ENCODE results near the gene LRRC4C. TPM values are rescaled to one million over a fixed set of nuclear protein-coding genes. Genes with fewer than 3 reads are reported as not detected.

The LRRC4C gene
- total and polyA plus RNA-seq, 2 experiments from 2014 or later, result 0.35 to 1.1 TPM

- TF ChIP-seq, protein P1, sequence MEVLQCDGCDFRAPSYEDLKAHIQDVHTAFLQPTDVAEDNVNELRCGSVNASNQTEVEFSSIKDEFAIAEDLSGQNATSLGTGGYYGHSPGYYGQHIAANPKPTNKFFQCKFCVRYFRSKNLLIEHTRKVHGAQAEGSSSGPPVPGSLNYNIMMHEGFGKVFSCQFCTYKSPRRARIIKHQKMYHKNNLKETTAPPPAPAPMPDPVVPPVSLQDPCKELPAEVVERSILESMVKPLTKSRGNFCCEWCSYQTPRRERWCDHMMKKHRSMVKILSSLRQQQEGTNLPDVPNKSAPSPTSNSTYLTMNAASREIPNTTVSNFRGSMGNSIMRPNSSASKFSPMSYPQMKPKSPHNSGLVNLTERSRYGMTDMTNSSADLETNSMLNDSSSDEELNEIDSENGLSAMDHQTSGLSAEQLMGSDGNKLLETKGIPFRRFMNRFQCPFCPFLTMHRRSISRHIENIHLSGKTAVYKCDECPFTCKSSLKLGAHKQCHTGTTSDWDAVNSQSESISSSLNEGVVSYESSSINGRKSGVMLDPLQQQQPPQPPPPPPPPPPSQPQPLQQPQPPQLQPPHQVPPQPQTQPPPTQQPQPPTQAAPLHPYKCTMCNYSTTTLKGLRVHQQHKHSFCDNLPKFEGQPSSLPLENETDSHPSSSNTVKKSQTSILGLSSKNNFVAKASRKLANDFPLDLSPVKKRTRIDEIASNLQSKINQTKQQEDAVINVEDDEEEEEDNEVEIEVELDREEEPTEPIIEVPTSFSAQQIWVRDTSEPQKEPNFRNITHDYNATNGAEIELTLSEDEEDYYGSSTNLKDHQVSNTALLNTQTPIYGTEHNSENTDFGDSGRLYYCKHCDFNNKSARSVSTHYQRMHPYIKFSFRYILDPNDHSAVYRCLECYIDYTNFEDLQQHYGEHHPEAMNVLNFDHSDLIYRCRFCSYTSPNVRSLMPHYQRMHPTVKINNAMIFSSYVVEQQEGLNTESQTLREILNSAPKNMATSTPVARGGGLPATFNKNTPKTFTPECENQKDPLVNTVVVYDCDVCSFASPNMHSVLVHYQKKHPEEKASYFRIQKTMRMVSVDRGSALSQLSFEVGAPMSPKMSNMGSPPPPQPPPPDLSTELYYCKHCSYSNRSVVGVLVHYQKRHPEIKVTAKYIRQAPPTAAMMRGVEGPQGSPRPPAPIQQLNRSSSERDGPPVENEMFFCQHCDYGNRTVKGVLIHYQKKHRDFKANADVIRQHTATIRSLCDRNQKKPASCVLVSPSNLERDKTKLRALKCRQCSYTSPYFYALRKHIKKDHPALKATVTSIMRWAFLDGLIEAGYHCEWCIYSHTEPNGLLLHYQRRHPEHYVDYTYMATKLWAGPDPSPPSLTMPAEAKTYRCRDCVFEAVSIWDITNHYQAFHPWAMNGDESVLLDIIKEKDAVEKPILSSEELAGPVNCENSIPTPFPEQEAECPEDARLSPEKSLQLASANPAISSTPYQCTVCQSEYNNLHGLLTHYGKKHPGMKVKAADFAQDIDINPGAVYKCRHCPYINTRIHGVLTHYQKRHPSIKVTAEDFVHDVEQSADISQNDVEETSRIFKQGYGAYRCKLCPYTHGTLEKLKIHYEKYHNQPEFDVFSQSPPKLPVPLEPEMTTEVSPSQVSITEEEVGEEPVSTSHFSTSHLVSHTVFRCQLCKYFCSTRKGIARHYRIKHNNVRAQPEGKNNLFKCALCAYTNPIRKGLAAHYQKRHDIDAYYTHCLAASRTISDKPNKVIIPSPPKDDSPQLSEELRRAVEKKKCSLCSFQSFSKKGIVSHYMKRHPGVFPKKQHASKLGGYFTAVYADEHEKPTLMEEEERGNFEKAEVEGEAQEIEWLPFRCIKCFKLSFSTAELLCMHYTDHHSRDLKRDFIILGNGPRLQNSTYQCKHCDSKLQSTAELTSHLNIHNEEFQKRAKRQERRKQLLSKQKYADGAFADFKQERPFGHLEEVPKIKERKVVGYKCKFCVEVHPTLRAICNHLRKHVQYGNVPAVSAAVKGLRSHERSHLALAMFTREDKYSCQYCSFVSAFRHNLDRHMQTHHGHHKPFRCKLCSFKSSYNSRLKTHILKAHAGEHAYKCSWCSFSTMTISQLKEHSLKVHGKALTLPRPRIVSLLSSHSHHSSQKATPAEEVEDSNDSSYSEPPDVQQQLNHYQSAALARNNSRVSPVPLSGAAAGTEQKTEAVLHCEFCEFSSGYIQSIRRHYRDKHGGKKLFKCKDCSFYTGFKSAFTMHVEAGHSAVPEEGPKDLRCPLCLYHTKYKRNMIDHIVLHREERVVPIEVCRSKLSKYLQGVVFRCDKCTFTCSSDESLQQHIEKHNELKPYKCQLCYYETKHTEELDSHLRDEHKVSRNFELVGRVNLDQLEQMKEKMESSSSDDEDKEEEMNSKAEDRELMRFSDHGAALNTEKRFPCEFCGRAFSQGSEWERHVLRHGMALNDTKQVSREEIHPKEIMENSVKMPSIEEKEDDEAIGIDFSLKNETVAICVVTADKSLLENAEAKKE (CRISPR knock-in tag; IDR thresholded peaks at IDR 0.05), result no peak
- TF ChIP-seq ZNF331 (CRISPR knock-in tag; IDR thresholded peaks at IDR 0.05; ENCODE audit: low read depth) (no peak), STAT1 (IDR thresholded peaks at IDR 0.05; ENCODE audit: unreplicated experiment) (no peak)
Measured at GRCh38 chr11:41403458-41403857, 56.0 kb downstream of the LRRC4C start (continued).

DNA sequence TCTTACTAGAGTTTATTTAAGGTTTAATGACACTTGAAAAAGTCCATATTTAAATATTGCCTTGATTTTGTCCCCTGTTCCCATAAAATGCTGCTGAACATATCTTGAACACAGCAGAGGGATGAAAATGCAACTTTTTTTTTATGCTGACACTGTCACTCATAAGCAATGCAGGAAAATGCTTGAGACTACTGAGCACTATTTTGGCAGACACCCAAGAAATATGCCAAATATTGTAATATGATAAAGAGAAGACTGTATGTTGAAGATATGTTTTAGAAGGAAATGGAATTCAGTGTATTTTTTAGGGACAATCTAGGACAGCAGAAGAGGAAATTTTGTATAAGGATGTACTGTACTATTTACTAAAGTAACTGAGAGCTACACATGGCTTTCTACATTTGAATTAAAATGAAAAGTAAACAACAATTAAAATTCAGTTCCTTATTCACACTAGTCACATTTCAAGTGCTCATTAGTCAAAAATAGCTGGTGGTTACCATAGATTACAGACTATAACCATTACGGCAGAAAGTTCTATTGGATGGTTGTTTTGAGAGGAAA, 58.6 kb downstream of the LRRC4C start:
- no peak overlapping the region for H2AFZ ChIP-seq
- H3K4me1 ChIP-seq (ENCODE audit: insufficient read depth), result peaks cover 13% of the 10 kb centered on the region
- no peak overlapping the region for H3K4me3 ChIP-seq
- H3K36me3 ChIP-seq (ENCODE audit: insufficient read depth), result no peaks in the 10 kb centered on the region
- no peak overlapping the region for H3K4me2 ChIP-seq
- no peak overlapping the region for H3K4me3 Mint-ChIP-seq
- no peak overlapping the region for H3K27ac ChIP-seq (ENCODE audit: low read depth)
- ATAC-seq (no peak), DNase-seq (ENCODE audit: low spot score) (no peak)
- no peak for TF ChIP-seq POLR2AphosphoS5 (IDR thresholded peaks at IDR 0.05; ENCODE audit: low read depth)
- no peak for TF ChIP-seq CTCF (conservative IDR thresholded peaks at IDR 0.05; ENCODE audit: low read depth in 2 of 2)
- TF ChIP-seq ZNF114 (CRISPR knock-in tag; IDR thresholded peaks at IDR 0.05), result no peak
- TF ChIP-seq ZNF331 (CRISPR knock-in tag; IDR thresholded peaks at IDR 0.05; ENCODE audit: low read depth), result no peak
- TF ChIP-seq JUNB (IDR thresholded peaks at IDR 0.05; ENCODE audit: unreplicated experiment), result no peak
- TF ChIP-seq CREB1 (CRISPR knock-in tag; IDR thresholded peaks at IDR 0.05; ENCODE audit: low read depth), result no peak
- TF ChIP-seq, protein P2, sequence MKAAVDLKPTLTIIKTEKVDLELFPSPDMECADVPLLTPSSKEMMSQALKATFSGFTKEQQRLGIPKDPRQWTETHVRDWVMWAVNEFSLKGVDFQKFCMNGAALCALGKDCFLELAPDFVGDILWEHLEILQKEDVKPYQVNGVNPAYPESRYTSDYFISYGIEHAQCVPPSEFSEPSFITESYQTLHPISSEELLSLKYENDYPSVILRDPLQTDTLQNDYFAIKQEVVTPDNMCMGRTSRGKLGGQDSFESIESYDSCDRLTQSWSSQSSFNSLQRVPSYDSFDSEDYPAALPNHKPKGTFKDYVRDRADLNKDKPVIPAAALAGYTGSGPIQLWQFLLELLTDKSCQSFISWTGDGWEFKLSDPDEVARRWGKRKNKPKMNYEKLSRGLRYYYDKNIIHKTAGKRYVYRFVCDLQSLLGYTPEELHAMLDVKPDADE (IDR thresholded peaks at IDR 0.05), result no peak
- no peak for TF ChIP-seq EZH2phosphoT487 (IDR thresholded peaks at IDR 0.05; ENCODE audit: unreplicated experiment)
- no peak for TF ChIP-seq EZH2 (IDR thresholded peaks at IDR 0.05; ENCODE audit: low read depth, unreplicated experiment)
- no peaks in the 10 kb centered on the region for H3K36me3 Mint-ChIP-seq (ENCODE audit: low read depth)
- H3K79me2 ChIP-seq (replicated peaks; ENCODE audit: insufficient read depth), result no peaks in the 10 kb centered on the region
- H3K9me2 ChIP-seq (ENCODE audit: insufficient read depth), result no peaks in the 10 kb centered on the region; the same call in 1 of the 2 replicates
- H3K27me3 ChIP-seq (ENCODE audit: insufficient read depth), result no peaks in the 10 kb centered on the region
- H3K9me3 Mint-ChIP-seq, result no peaks in the 10 kb centered on the region
- H3F3A ChIP-seq (replicated peaks; ENCODE audit: low read depth), result no peaks in the 10 kb centered on the region
- H3K27ac Mint-ChIP-seq, result no peak overlapping the region
- H3K27me3 Mint-ChIP-seq (ENCODE audit: insufficient read depth, low read depth, poor library complexity), result no peaks in the 10 kb centered on the region
- H4K20me1 ChIP-seq (replicated peaks; ENCODE audit: insufficient read depth), result no peaks in the 10 kb centered on the region
- peaks cover 42% of the 10 kb centered on the region for H3K4me1 Mint-ChIP-seq

Data from GM23338 (cell line).